ENCODE data around the gene SDK1. TPM values are rescaled to one million over a fixed set of nuclear protein-coding genes. Genes with fewer than 3 reads are reported as not detected.

SDK1 gene
- total RNA-seq, 1 donor: 0.27 TPM

- H3K4me3 ChIP-seq (ENCODE audit: low read depth, low read length): no peak overlapping the region
- no peak for DNase-seq (ENCODE audit: low read depth)
- no peak for TF ChIP-seq CTCF (IDR thresholded peaks at IDR 0.05; ENCODE audit: insufficient read depth, low read length)
Measured at GRCh38 chr7:3943779-3944520, 642.9 kb downstream of the SDK1 start.

GRCh38 chr7:3949242-3949640 is 648.2 kb downstream of the SDK1 start:
- DNase-seq (ENCODE audit: low read depth): no peak
- TF ChIP-seq CTCF (IDR thresholded peaks at IDR 0.05; ENCODE audit: insufficient read depth, low read length): no peak
- H3K4me3 ChIP-seq (ENCODE audit: low read depth, low read length): no peak overlapping the region

- no peak for TF ChIP-seq CTCF (IDR thresholded peaks at IDR 0.05; ENCODE audit: insufficient read depth, low read length)
- DNase-seq (ENCODE audit: low read depth): no peak
- H3K4me3 ChIP-seq (ENCODE audit: low read depth, low read length): no peak overlapping the region
Measured at GRCh38 chr7:3950249-3950648, 649.2 kb downstream of the SDK1 start.

- DNase-seq (ENCODE audit: low read depth): no peak
- no peak overlapping the region for H3K4me3 ChIP-seq (ENCODE audit: low read depth, low read length)
- no peak for TF ChIP-seq CTCF (IDR thresholded peaks at IDR 0.05; ENCODE audit: insufficient read depth, low read length)
Measured at GRCh38 chr7:3951316-3952055, 650.4 kb downstream of the SDK1 start.

- DNase-seq (ENCODE audit: low read depth): no peak
- TF ChIP-seq CTCF (IDR thresholded peaks at IDR 0.05; ENCODE audit: insufficient read depth, low read length): no peak
- no peak overlapping the region for H3K4me3 ChIP-seq (ENCODE audit: low read depth, low read length)
Measured at GRCh38 chr7:3953133-3953532, 652.1 kb downstream of the SDK1 start.

GRCh38 chr7:3953946-3954345 is 652.9 kb downstream of the SDK1 start:
- no peak for TF ChIP-seq CTCF (IDR thresholded peaks at IDR 0.05; ENCODE audit: insufficient read depth, low read length)
- DNase-seq (ENCODE audit: low read depth): no peak
- no peak overlapping the region for H3K4me3 ChIP-seq (ENCODE audit: low read depth, low read length)

Data from fibroblast of the aortic adventitia (primary cell).